Lower leg skin (tissue), 3 donors: Measurements from ENCODE around the gene ASGR1.

Source experiments
- POLR2A ChIP-seq, 2 donors: fragments of 450-650 bp; IDR thresholded peaks; one replicate each; pipeline ENCODE4 v1.6.1; 2016 to 2017; ENCODE audit warnings: antibody characterized with exemption in 2 of 2, mild to moderate bottlenecking in 1 of 2, moderate library complexity in 1 of 2
- TF ChIP-seq, protein P1 (sequence below), 3 donors: fragments of 450-650 bp; IDR thresholded peaks; one replicate each; pipeline ENCODE4 v1.5.1; 2016; ENCODE audit warnings: antibody characterized with exemption in 3 of 3, mild to moderate bottlenecking in 3 of 3, moderate library complexity in 2 of 3

DNA sequence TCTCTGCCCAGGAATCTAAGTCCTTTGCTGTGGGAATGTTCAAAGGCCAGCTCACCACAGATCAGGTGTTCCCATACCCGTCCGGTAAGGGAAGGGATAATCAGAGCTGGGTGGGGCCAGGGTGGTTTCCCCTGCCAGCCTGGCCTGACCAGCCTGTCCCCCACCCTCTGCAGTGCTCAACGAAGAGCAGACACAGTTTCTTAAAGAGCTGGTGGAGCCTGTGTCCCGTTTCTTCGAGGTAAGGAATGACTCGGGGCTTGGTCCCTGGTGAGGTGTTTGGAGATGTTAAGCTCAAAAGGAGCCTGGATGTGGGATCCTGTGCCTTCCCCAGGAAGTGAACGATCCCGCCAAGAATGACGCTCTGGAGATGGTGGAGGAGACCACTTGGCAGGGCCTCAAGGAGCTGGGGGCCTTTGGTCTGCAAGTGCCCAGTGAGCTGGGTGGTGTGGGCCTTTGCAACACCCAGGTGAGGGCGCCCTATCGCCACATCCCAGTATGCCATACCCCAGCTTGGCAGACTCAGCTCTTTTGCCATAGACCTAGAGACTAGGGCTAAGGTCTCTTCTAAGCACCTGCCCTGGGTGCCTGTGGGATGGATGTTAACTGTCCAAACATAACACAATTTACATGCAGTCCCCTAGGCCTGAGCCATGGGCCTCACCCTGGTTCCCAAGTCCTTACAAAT is 41.6 kb upstream of the ASGR1 start:
- TF ChIP-seq, protein P1, sequence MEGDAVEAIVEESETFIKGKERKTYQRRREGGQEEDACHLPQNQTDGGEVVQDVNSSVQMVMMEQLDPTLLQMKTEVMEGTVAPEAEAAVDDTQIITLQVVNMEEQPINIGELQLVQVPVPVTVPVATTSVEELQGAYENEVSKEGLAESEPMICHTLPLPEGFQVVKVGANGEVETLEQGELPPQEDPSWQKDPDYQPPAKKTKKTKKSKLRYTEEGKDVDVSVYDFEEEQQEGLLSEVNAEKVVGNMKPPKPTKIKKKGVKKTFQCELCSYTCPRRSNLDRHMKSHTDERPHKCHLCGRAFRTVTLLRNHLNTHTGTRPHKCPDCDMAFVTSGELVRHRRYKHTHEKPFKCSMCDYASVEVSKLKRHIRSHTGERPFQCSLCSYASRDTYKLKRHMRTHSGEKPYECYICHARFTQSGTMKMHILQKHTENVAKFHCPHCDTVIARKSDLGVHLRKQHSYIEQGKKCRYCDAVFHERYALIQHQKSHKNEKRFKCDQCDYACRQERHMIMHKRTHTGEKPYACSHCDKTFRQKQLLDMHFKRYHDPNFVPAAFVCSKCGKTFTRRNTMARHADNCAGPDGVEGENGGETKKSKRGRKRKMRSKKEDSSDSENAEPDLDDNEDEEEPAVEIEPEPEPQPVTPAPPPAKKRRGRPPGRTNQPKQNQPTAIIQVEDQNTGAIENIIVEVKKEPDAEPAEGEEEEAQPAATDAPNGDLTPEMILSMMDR (IDR thresholded peaks at IDR 0.05) = no peak
- no peak for TF ChIP-seq POLR2A (IDR thresholded peaks at IDR 0.05)
